Fibroblast of skin of back (primary cell): ENCODE data around the gene AHNAK2.
A peak's percentile ranks its signal among the peaks of the same experiment; 100 is the strongest.

ENCODE experiments used
- DNase-seq: peaks from one replicate; pipeline ENCODE4 v3.0.0-alpha.2; 2013

The AHNAK2 gene

DNA sequence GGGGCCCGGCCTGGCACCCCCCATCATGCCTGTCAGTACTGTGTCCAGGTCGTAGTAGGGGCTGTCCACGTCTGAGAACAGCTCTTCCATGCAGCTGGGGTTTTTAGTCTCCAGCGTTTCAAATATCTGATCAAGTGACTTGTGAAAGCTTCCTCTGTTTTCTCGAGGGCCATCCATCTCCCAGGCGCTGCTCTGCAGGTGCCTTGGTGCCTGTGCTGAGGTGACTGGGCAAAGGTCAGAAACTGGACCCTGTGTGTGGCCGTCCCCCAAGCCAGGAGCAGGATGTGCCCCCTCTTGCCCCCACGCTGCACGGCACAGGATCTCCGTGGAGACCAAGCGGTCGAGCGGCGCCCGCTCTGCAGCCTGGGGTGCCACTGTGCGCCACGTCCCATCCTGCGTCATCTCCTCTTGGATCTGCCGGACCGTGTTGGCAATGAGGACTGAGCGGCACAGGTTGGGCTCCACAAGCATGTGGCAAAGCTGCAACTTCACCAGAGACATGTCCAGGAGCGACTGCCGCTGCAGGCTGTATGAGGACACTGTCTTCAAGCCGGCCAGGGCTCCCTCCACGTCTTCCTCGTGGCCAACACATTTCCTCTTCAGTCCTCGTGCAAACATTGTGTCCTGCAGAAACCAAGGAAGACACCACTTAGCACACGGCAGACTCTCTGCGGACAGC lies 33.3 kb upstream of the AHNAK2 start:
- DNase-seq, result no peak

DNA sequence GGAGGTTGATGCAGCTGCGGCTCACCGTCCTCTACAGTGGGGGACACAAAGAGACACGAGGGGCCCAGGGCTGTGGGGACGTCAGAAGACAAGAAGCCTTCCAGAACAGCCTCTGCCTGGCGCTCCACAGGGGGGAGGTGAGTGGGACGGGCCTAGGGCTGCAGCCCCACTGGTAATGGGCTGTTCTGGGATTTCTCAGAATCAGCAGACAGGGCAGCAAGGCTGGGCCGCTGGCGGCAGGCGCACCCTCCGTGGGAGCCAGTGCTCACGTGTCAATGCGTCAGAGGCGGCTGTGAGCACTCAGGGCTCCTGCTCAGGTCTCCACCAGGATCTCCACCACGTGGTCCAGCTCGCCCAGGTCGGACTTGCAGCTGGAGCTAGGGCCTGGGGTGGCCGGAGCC lies 32.7 kb upstream of the AHNAK2 start:
- DNase-seq, result no peak

DNA sequence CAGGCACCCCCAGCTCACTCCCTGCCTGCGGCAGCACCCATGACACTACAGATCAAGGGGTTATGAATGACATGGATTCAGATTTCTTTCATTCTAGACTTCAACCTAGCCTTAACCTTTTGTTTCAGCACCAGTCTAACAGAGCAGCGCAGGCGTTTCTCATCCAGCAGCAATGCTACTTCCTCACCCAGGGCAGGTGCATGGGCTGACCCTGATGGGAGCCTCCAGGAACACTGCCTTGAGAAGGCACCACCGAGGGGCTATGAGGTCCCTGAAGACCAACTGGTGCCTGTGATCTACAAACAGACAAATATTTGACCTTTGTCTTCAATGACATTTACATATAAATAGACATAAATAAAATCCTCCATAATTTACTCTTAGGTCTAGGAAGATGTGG lies 31.9 kb upstream of the AHNAK2 start:
- DNase-seq, result no peak

DNA sequence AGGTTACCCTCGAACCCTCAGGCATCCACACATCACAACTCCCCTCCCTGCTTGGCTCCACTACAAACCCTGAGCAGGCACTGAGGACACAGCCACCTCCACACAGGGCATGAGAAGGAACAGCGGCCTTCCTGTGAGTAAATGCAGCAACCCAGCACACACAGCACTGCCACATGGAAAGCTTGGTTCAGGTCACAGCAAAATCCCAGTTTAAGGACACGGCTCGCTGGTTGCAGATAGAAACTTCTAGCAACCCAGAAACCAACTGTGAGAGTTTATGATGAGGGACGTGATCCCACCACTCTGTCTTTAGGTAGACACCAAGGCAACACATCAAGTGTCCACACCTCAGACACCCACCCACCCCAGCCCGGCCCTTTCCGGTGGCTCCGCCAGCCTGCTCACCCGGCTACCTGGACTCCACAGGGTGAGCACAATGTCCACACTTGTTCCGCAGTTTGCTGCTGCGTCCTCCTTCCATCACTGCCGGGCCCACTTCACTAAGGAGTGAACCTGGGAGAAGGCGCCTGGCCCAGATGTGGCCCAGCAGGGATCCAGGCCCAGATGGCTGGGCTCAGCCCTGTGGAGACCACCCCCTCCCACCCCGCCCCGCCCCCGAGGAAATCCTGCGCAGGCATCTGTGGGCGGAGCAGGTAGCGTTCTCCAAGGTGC lies 29.6 kb upstream of the AHNAK2 start:
- no peak for DNase-seq

DNA sequence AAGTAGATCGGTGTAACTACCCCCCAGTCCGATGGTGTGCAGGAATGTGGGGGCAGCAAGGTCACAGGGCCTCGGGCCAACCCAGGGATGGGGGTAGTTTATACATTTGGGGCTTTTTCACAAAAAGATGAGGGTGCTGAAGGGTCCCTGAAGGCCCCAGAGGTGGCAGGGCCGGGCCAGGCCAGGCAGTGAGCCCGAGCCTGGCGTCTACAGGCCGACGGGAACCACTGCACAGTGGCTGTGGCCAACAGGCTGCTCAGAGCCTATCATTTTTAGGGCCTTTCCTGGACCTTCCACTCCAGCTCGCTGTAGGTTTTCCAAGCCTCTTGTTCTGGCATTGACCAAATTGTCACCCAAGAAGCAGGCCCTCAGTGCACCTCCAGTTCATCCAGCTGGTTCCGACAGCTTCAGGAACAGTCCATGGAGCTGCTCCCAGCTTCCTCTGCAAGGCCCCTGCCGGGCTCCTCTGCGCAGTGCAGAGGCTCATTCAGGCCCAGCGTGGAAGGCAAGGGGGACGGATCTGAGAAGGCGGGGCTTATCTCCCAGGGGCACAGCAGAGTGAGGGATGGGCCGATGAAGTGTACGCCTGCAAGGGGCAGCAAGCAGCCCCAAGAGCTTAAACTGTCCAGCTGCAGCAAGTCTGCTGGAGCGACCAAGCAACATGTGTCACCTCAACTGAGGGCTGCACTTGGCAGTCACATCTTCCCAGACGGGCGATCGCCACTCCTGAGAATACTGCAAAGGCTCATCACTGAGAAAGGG lies 28.8 kb upstream of the AHNAK2 start:
- DNase-seq, result no peak

DNA sequence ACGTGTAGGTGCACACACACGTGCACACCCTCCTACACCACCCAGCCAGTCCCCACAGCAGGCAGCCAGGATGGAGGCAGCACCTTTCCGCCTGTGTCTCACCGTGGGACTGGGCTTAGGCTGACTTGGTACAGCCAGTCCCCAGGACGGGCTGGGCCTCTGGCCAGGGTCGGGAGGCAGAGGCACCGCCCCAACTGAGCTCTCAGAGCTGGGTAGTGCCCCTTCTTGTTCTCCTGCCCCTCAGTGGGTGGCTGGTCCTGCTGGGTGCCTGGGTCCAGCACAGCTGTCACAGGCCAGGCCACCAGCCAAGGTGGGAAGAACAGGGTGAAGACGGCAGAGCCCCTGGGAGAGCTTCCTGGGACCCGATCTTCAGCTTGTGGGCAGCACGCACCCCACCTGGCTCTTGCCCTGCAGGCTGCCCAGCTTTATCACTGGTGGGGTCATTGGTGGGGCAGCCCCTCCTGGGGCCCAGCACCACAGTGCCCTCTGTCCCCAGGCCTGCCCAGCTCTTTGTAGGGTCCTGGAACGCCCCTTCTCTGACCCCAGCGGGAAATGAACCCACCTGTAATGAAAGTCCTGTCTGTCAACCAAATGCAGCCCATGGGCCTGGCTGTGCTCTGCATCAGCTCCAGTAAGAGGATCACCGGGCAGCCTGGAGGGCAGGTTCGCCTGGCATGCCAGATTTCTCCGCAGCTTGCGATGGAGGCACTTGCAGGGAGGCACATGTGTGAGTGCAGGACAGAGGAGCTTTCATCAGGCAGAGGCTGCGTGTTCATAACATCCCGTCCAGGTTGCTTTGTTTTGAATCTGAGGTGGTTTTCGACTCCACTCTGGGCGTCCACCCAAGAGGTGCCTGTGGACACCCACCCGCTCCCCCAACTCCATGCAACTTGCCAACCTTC lies 28.0 kb upstream of the AHNAK2 start:
- DNase-seq, result no peak

DNA sequence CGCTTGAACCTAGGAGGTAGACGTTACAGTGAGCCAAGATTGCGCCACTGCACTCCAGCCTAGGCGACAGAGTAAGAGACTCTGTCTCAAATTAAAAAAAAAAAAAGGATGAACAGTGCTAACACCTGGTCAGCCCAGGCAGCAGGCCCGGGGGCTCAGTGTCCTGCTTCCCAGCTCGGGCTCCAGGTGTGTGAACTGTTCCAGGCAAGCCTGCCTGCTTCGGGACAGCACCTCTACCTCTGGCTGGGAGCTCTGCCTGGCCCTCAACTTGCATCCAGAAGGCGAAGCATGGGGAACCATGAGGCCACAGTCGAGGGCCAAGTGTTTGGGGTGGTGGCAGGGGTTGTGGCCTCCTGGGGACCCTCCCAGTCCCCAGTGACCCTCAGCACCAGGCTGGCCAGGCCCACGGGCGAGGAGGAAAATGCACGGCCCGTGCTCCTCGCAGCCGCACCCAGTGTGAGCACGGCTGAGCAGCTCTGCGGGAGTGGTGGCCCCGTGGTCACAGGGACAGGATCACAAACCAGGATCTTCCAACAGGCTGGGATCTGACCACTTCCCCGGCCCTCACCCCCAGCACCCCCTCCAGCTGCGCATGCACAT lies 27.3 kb upstream of the AHNAK2 start:
- DNase-seq, result no peak

DNA sequence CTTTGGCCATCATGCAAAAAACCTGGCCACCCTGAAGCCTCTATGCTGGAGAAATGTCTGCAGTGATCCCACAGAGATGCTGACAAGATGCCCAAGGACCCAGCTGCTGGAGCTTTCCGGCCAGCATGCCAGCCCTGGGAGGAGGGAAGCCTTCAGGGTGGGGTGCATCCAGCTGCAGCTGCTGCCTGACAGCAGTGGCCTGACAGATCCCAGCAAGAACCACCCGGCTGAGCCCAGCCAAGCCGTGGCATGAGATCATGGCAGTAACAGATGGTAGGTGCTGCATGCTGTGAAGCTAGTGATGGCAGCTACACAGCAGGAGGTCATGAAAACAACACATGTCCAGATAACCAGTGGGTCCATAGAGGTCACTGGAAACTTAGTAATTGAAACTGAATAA lies 21.2 kb upstream of the AHNAK2 start:
- no peak for DNase-seq

DNA sequence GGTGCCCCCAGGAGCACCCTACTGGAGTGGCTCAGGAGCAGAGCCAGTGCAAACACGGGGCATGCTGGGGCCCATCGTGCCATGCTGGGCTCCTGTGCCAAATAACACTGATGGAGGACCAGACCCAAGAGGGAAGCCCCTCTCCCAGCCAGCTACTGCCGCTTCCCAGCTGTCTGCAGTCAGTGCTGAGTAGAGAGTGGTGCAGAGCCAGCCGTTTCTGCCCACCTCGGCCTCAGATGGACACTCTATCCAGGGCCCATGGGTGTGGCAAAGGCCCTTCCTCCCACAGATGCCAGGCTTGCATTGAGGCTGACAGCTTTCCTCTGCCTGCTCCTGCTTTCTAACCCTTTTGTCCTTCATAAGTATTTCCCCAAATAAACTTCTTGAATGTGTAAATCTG lies 20.6 kb upstream of the AHNAK2 start:
- no peak for DNase-seq

DNA sequence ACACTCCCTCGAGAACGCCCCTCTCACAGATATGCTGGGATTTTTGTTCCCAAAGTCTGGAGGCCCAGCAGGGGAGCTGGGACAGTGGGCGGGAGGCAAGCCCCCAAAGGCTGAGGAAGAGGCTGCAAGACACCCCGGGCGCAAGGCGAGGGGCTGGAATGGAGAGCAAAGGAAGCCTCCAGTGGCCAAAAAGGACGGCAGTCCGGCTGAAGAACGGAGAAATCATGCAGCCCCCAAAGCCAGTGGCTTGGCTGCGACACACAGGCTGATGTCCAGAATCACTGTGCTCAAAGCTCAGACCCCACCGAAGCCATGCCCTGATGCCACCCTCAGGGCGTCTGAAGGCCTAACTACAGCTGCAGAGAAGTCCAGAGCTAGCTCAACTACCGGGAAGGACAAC lies 18.3 kb upstream of the AHNAK2 start:
- no peak for DNase-seq

DNA sequence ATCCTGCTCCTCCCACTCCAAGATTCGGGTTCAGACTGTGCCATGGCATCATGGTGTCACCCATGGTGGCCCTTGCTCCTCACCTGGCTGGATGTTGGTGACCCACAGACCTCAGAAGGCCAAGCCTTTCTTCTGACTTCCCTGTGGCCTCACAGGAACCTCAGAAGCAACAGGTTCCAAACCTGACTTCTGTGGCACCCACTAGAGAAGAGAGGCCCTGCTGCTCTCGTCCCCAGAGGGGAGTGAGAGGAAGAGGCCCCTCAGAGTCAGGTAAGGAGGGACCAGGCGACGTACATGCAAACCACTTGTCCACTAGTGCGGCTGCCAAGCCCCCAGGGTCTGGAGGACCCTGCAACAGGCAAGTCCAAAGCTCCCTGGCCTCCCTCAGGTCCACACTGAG lies 17.9 kb upstream of the AHNAK2 start:
- DNase-seq, result no peak

DNA sequence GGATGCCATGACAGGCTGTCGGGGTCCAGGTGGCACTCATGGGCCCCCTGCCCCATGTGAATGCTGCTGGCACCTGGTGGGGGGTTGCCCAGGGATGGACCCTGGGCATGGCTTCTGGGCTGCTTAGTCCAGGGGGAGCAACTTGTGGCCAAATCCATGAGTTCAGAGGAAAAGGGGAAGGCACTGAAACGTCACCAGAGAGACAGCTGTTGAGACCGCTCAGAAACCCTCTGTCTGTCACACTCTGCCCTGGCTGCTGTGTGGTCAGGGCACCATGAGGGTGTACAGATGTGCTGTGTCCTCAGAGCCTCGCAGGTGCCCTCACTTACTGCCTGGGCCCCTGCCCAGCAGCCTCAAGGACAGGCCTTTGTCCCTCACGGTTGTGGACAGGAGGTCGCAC lies 16.8 kb upstream of the AHNAK2 start:
- no peak for DNase-seq

DNA sequence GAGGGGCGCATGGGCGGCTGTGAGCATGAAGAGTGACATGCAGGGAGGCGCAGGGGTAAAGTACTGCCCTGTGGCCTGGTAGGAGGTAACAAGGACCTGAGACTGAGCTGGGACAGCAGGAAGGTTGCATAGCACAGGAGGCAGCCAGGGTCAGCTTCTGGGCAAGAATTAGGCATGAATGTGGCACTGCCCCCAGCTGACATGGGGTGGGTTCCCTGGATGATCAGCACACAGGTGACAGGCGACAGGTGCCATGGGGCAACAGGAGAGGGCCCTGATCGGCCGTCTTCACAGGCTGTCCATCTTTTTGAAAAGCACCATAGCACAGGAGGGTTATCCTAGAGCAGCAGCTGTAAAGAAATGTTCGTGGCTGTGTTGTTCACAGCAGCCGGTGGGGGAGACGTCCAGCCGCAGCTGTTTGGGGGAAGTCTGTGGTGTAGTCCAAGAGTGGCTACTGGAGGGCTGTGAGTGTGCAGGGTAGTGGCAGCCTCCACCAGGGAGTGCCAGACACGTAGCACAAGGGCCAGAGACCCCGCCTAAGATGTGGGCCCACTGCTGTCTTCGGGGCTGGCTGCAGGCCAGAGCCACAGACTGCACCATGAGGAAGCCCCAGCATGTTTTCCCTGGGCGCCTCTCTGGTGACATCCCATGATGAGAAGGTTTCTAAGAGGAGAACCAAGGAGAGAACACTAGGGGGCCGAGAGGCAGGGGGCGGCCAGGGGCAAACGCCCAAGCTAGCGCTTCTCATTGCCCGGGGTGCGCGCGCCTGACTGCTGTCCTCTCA lies 15.8 kb upstream of the AHNAK2 start:
- DNase-seq, result no peak

DNA sequence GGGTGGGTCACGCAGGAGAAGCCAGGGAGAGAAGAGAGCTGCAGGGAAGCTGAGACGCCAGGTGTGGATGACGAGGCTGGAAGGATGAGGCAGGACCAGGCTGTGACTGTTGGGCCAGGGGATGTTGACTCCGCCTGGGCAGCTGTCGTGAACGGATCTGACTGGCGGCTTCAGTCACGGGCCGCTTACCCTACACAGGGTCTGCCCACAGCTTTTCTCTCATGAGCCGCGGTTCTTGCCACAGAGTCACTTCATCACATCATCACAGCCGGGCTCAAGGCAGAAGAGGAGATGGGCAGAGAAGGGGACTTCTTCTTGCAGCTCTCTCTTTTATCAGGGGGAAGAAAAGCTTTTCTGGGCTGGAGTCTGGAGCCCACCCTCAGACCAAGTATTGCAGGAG lies 15.1 kb upstream of the AHNAK2 start:
- no peak for DNase-seq

DNA sequence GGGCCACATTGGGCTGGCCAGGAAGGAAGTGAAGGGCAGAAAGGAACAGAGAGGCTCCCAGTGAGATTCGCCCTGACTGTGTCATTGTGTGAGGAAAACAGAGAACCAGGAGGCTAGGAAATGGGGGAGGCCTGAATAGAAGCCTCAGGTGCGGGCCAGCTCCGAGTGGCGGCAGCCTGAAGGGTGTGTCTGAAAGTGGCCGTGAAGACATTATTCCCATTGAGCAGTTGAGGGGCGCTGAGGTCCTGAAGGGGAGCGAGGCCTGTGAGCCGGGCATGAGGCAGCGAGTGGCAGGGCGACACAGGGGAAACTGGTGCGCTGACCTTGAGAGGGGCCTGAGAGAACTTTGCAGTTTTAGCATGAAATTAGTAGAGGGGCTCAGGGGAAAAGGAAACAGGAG lies 14.3 kb upstream of the AHNAK2 start:
- DNase-seq, result no peak

DNA sequence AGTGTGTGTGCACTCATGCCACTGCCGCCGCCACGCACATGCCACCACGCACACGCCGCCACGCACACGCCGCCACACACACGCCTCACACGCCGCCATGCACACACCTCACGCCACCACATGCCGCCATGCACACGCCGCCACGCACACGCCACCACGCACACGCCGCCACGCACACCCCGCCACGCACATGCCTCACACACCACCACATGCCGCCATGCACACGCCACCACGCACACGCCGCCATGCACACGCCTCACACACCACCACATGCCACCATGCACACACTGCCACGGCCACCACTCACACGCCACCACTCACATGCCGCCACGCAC lies 13.7 kb upstream of the AHNAK2 start:
- DNase-seq, result no peak

DNA sequence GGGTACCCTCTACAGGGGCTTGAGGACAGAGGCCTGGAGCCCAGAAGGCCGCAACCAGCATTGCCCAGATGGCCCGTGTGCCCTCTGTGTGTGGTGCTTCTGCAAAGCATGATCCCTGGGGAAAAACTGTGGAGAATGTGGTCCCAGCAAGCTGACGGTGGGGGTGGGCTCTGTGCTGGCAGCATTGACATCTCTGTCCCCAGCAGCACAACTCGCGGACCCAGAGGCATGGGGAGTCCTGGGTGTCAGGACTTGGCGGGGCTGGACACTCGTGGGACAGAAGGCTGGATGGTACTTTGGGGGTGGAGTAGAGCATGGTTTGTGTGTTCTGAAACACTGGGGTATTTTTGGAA lies 11.8 kb upstream of the AHNAK2 start:
- DNase-seq, result no peak

DNA sequence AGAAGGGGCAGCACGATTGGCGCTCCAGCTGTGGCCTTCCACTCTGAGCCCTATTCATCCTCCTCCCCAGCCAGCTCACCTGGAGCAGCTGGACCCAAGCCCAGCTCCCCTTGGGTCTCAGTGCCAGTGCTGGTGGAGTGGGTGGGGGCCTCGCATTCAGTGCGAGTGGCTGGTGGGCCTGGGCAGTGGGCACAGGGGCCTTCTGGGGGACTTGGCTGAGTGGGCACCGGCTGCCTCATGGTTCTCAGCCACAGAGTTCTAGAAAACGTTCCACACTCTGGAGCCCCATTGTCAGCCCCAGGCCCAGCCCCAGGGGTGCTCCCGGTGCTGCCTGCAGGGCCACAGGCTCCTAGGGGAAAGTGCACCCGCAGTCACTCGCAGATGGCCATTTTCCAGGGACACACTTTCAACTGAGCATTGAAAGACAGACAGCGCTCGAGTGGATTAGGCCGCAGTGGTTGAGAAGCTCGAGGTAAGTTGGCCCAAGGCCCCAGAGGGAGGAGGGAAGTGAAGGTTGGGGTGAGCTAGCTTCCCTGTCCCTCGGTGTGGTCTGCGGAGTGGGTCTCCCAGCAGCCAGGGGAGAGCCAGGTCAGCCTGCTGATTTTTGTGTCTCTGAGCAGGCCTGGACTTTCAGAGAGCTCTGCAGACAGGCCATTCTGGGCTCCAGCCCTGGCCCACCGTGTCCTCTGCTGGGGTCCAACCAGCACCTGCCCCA lies 11.2 kb upstream of the AHNAK2 start:
- no peak for DNase-seq

DNA sequence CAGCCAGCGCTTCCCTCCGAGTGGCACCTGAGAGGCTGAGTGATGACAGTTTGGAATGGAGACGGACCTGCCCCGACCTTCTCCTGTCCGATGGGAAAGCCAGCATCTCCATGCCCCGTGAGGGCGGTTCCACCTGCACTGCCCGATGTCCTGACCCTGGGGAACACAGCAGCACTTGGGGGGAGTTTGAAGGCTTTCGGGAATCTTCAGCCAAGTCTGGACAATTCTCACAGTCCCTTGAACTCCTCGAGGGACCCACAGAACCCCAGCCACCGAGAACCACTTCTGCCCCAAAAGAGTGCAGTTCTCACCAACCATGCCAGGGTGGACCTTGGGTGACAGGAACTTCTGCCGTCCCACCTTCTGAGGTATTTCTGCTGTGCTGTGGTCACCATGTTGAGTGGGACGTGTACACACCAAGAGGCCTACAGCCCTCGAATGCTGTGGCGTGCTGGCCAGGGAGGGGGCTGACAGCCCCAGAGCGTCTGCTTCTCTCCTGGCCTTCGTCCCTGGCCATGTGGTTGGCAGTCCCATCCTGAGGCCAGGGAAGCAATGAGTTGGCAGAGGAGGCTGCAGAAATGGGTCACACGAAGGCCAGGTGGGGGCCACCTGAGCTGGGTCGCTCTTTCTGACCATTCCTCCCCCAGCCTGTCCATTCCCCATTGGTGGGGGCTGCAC lies 8.5 kb upstream of the AHNAK2 start:
- DNase-seq, result no peak

DNA sequence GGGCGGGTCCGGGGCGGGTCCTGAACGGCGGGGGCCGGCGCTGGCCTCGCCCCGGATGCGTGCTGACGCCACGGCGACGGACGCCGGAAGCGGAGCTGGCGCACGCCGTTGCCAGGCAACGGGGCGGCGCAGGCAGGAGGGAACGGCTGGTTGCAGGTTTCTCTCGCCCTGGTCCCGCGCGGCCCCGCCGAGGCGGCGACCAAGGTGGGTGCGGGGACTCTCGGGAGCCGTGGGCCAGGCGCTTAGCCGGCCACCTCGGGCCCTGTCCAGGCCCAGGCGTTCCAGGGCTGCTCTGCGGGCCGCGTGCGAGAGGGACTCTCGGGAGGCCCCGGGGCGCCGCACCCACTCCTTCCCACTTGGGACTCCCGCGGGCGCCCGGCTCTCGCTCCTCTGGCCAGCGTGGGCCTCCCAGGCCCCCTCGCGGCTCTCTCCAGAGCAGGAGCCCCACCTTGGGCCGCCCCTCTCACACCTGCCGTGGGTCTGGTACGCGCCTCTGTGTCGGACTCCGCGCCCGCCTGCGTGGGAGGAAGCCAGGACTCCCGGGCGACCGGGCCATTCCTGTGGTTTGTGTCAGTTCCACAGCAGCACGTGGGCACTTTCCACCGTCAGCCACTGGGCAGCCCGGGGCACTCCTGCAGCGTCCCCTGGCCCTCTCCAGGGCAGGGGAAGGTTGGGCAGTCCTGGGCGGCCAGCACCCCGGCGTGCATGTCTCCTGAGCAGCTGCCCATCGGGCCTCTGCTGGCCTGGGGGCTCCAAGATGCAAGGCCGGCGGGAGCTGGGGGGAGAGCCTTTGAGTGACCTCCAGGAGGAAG lies 7.7 kb upstream of the AHNAK2 start, which contains the start of gene CLBA1:
Gene CLBA1, plus strand, starts transcription at position 114 of the 812 bp plus-strand sequence. Its CDS starts 644 bp downstream, at position 758.
- peak; percentile 91 for DNase-seq
